H1 (cell line): ENCODE measurements around the gene TMEM223. TPM values are rescaled to one million over a fixed set of nuclear protein-coding genes. Genes with fewer than 3 reads are reported as not detected.
"Not testable (repeated sequence)": the region's sequence is repeated elsewhere in the genome, so short reads cannot be mapped to it uniquely, and the experiment has no call there.

Experiments used
- CTCF ChIA-PET: fragments of 300-600 bp; sonication (Branson Sonifier 250); formaldehyde crosslinking; loops from one replicate; lab custom pipeline; 2021; ENCODE audit not compliant: partially characterized antibody; lab: Charles Lee
- POLR2A ChIA-PET: fragments of 300-600 bp; sonication (Branson Sonifier 250); formaldehyde crosslinking; loops from one replicate; lab custom pipeline; 2021; ENCODE audit warnings: inconsistent platforms; ENCODE audit not compliant: partially characterized antibody; lab: Charles Lee
- DNase-seq, 2 experiments: peaks; one replicate each; pipeline versions ENCODE4 v3.0.0 to v3.0.0-alpha.2; 2010 to 2022; ENCODE audit warnings: low spot score in 2 of 2, low read depth in 1 of 2, mixed read lengths in 1 of 2
- FAIRE-seq: peaks from 2 replicates; lab custom pipeline; 2011; peaks lifted over from hg19 to GRCh38; lab: Jason Lieb, UNC
- H2AFZ ChIP-seq: 2 replicates; pipeline ENCODE4 v1.8.1; 2012; ENCODE audit warnings: low read length, inconsistent platforms
- H2AK5ac ChIP-seq: 2 replicates; pipeline ENCODE4 v1.6.1; 2013; ENCODE audit warnings: low read depth, low read length
- H2BK120ac ChIP-seq: replicated peaks from 2 replicates; pipeline ENCODE3; 2013; ENCODE audit warnings: low read depth, low read length, inconsistent platforms
- H2BK12ac ChIP-seq: 2 replicates; pipeline ENCODE4 v1.6.1; 2013; ENCODE audit warnings: low read depth, low read length
- H2BK15ac ChIP-seq: 2 replicates; pipeline ENCODE4 v1.6.1; 2013; ENCODE audit warnings: low read length
- H2BK20ac ChIP-seq: 2 replicates; pipeline ENCODE4 v1.6.1; 2013; ENCODE audit warnings: low read length
- H2BK5ac ChIP-seq: 2 replicates; pipeline ENCODE4 v1.6.1; 2013; ENCODE audit warnings: low read depth, low read length
- H3K14ac ChIP-seq: 2 replicates; pipeline ENCODE4 v1.6.1; 2013; ENCODE audit warnings: inconsistent platforms; ENCODE audit not compliant: insufficient read length
- H3K18ac ChIP-seq: 2 replicates; pipeline ENCODE4 v1.6.1; 2013; ENCODE audit warnings: low read length; ENCODE audit errors: extremely low read depth
- H3K23ac ChIP-seq: 2 replicates; pipeline ENCODE4 v1.6.1; 2013; ENCODE audit warnings: inconsistent platforms; ENCODE audit not compliant: insufficient read length
- H3K23me2 ChIP-seq: 2 replicates; pipeline ENCODE4 v1.6.1; 2013; ENCODE audit warnings: low read depth, low read length
- H3K27ac ChIP-seq: 2 replicates; pipeline ENCODE4 v1.6.1; 2011; ENCODE audit warnings: low read depth, low read length, inconsistent platforms
- H3K27me3 ChIP-seq, 4 experiments: replicated peaks in 1 of 4; 1 replicate in 1 of 4; 2 replicates in 3 of 4; pipeline versions ENCODE4 v1.6.1 to v1.8.1; 2011 to 2013; ENCODE audit warnings: low read length in 3 of 4, mild to moderate bottlenecking in 3 of 4, inconsistent platforms in 2 of 4, mixed read lengths in 2 of 4, moderate library complexity in 1 of 4; ENCODE audit not compliant: control insufficient read depth in 3 of 4, insufficient read depth in 3 of 4; ENCODE audit errors: extremely low read depth in 1 of 4
- H3K36me3 ChIP-seq, 4 experiments: 2 replicates each; pipeline versions ENCODE4 v1.6.1 to v1.8.1; 2011 to 2013; ENCODE audit warnings: mild to moderate bottlenecking in 4 of 4, low read length in 3 of 4, moderate library complexity in 2 of 4, control low read depth in 1 of 4, inconsistent platforms in 1 of 4; ENCODE audit not compliant: insufficient read depth in 4 of 4, control insufficient read depth in 2 of 4
- H3K4ac ChIP-seq: replicated peaks from 2 replicates; pipeline ENCODE3; 2013; ENCODE audit warnings: low read length, low read depth, mixed read lengths, inconsistent platforms; ENCODE audit not compliant: insufficient read length
- H3K4me1 ChIP-seq, 4 experiments: replicated peaks in 1 of 4; 1 replicate in 1 of 4; 2 replicates in 3 of 4; pipeline versions ENCODE4 v1.6.1 to v1.8.1; 2011 to 2013; ENCODE audit warnings: low read length in 3 of 4, inconsistent platforms in 2 of 4, mixed read lengths in 1 of 4; ENCODE audit not compliant: insufficient read depth in 4 of 4, control insufficient read depth in 3 of 4
- H3K4me2 ChIP-seq, 2 experiments: 2 replicates each; pipeline versions ENCODE4 v1.6.1 to v1.8.1; 2011 to 2013; ENCODE audit warnings: low read depth in 2 of 2, low read length in 2 of 2, control low read depth in 1 of 2, inconsistent platforms in 1 of 2, mild to moderate bottlenecking in 1 of 2; ENCODE audit not compliant: insufficient read depth in 1 of 2
- H3K4me3 ChIP-seq, 4 experiments: fragments of 200-600, 300-600 bp in 1 of 4; sonication (generic), shearing (Covaris generic), sonication (Bioruptor Twin) in 1 of 4; 2 replicates each; pipeline versions ENCODE4 v1.5.1 to v1.8.1; 2011 to 2016; ENCODE audit warnings: low read length in 4 of 4, low read depth in 3 of 4, control low read depth in 2 of 4, inconsistent platforms in 2 of 4, mild to moderate bottlenecking in 2 of 4, mixed read lengths in 1 of 4, moderate library complexity in 1 of 4; ENCODE audit not compliant: insufficient read depth in 2 of 4; ENCODE audit errors: extremely low read depth in 1 of 4
- H3K56ac ChIP-seq: replicated peaks from 2 replicates; pipeline ENCODE3; 2013; ENCODE audit warnings: low read depth, mild to moderate bottlenecking, mixed read lengths, low read length, inconsistent platforms; ENCODE audit not compliant: insufficient read length
- H3K79me1 ChIP-seq: 2 replicates; pipeline ENCODE4 v1.6.1; 2013; ENCODE audit warnings: low read depth, low read length, control low read depth
- H3K79me2 ChIP-seq, 2 experiments: 2 replicates each; pipeline versions ENCODE4 v1.6.1 to v1.8.1; 2012 to 2013; ENCODE audit warnings: low read length in 2 of 2, mild to moderate bottlenecking in 2 of 2, inconsistent platforms in 1 of 2; ENCODE audit not compliant: insufficient read depth in 2 of 2, control insufficient read depth in 1 of 2
- H3K9ac ChIP-seq, 4 experiments: replicated peaks in 1 of 4; 1 replicate in 1 of 4; 2 replicates in 3 of 4; pipeline versions ENCODE4 v1.6.1 to v1.8.1; 2011 to 2013; ENCODE audit warnings: low read depth in 3 of 4, low read length in 3 of 4, control low read depth in 2 of 4, mild to moderate bottlenecking in 2 of 4, moderate library complexity in 2 of 4, inconsistent platforms in 1 of 4; ENCODE audit errors: extremely low read depth in 1 of 4
- H3K9me3 ChIP-seq, 2 experiments: 2 replicates each; pipeline versions ENCODE4 v1.6.1 to v1.8.1; 2012 to 2013; ENCODE audit warnings: mild to moderate bottlenecking in 2 of 2, moderate library complexity in 2 of 2, control low read depth in 1 of 2, inconsistent platforms in 1 of 2, low read depth in 1 of 2, low read length in 1 of 2, mixed read lengths in 1 of 2; ENCODE audit not compliant: insufficient read depth in 2 of 2
- H4K20me1 ChIP-seq, 2 experiments: replicated peaks in 1 of 2; 2 replicates each; pipeline versions ENCODE3 to v1.8.1; 2011 to 2013; ENCODE audit warnings: inconsistent platforms in 2 of 2, low read length in 2 of 2, mild to moderate bottlenecking in 1 of 2; ENCODE audit not compliant: insufficient read depth in 2 of 2, control insufficient read depth in 1 of 2
- H4K5ac ChIP-seq: 2 replicates; pipeline ENCODE4 v1.6.1; 2013; ENCODE audit warnings: low read length, low read depth, mixed read lengths, inconsistent platforms; ENCODE audit not compliant: insufficient read length
- H4K8ac ChIP-seq: 2 replicates; pipeline ENCODE4 v1.8.0; 2013; ENCODE audit warnings: mild to moderate bottlenecking, moderate library complexity, low read length, inconsistent platforms; ENCODE audit not compliant: insufficient read depth; ENCODE audit errors: extremely low read depth
- H4K91ac ChIP-seq: replicated peaks from 2 replicates; pipeline ENCODE3; 2013; ENCODE audit warnings: low read length, mixed read lengths, inconsistent platforms; ENCODE audit not compliant: insufficient read length
- WGBS, 2 experiments: shearing (Covaris generic) in 1 of 2; methylation state at CpG; one replicate each; pipeline versions ENCODE4 v1.1.6 to v1.1.7; 2013 to 2015; ENCODE audit warnings: low lambda C conversion rate in 2 of 2, mixed read lengths in 2 of 2, inconsistent platforms in 1 of 2, low coverage in 1 of 2, missing lambda C conversion rate in 1 of 2; ENCODE audit not compliant: insufficient replicate concordance in 2 of 2, insufficient coverage in 1 of 2, insufficient read length in 1 of 2; ENCODE audit errors: extremely low coverage in 1 of 2, missing lambda C conversion rate in 1 of 2; 5-methylcytosine and 5-hydroxymethylcytosine counted together
- polyA plus RNA-seq, 7 experiments: library from polyadenylated mRNA; depleted of rRNA in 3 of 7; stranded (reverse) in 5 of 7; unstranded in 2 of 7; fragments of >200 nt in 5 of 7; fragments of 200-250 nt in 2 of 7; gene quantifications; 1 replicate in 5 of 7; 2 replicates in 1 of 7; 4 replicates in 1 of 7; pipeline versions ENCODE4 v1.2.1 to v1.2.3, GENCODE V29; 2011 to 2013; ENCODE audit warnings: missing spikeins in 2 of 7, mixed read lengths in 2 of 7
- total RNA-seq: library from RNA; stranded (reverse); fragmentation: NEBNext Ultra II Directional; extraction: Animal tissue kit (Norgen Biotek cat#: 25700); gene quantifications from 2 replicates; pipeline ENCODE4 v1.2.1, GENCODE V29; 2021

The TMEM223 gene
- total and polyA plus RNA-seq, 2 of the 8 experiments (the other 6 are each of a cell fraction or from before 2014, with no cell fraction given): 22.9 to 64.1 TPM

DNA sequence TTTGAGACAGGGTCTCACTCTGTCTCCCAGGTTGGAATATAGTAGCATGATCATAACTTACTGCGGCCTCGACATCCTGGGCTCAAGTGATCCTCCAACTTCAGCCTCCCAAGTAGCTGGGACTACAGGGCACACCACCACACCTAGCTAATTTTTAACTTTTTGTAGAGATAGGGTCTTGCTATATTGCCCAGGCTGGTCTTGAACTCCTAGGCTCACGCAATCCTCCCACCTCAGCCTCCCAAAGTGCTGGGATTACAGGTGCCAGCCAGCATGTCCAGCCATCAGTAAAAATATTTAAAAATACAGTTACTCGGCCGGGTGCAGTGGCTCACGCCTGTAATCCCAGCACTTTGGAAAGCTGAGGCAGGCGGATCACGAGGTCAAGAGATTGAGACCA is 36.3 kb upstream of the TMEM223 start:
- FAIRE-seq, H3K18ac ChIP-seq, H3K27me3 ChIP-seq, H4K20me1 ChIP-seq, H3K79me1 ChIP-seq, H3K27ac ChIP-seq, H2BK120ac ChIP-seq, H2BK15ac ChIP-seq, H2BK5ac ChIP-seq, H4K5ac ChIP-seq, DNase-seq, H3K56ac ChIP-seq, H2AFZ ChIP-seq, H2BK20ac ChIP-seq, H3K9ac ChIP-seq, H3K9me3 ChIP-seq, H3K23ac ChIP-seq, H3K4me2 ChIP-seq, H3K14ac ChIP-seq, H3K23me2 ChIP-seq, H3K4me3 ChIP-seq, H4K91ac ChIP-seq, H2BK12ac ChIP-seq, H3K4ac ChIP-seq, H4K8ac ChIP-seq, H2AK5ac ChIP-seq: not testable (repeated sequence)
- POLR2A ChIA-PET: interaction anchor here (1.0 to 13.8 kb wide), 12 partner anchors 9 to 84 kb away, joined by 3 to 398 read pairs (median 11); partner anchors contain the start of genes NXF1, SLC3A2, TMEM223 and WDR74
- WGBS, 2 experiments: 92% methylated on average over 8 of the region's 8 CpGs; no CpG with 5 or more reads in 1 of the 2 experiments
- peaks cover 7 to 19% of the 10 kb centered on the region in 2 experiments; a peak in 3 of 4 replicates for H3K79me2 ChIP-seq
- H3K4me1 ChIP-seq: peaks cover 0 to 10% (median under 1%) of the 10 kb centered on the region in 4 experiments; a peak in 1 of 7 replicates
- H3K36me3 ChIP-seq: peaks cover 14 to 34% (median 28%) of the 10 kb centered on the region in 4 experiments
- CTCF ChIA-PET: interaction anchor here (0.8 to 2.5 kb wide), 6 partner anchors 12 to 56 kb away, joined by 3 to 9 read pairs (median 4); partner anchors contain the start of gene TMEM179B
